PC-9 (cell line): ENCODE results near the gene TLR3.

ENCODE experiments used
- EZH2 ChIP-seq: fragments of 200-600 bp; sonication (generic); IDR thresholded peaks from 2 replicates; pipeline ENCODE4 v1.8.0; 2017; ENCODE audit warnings: antibody characterized with exemption, low read depth
- TF ChIP-seq, protein P1 (sequence below): fragments of 200-600 bp; sonication (generic); conservative IDR thresholded peaks from 2 replicates; pipeline ENCODE4 v1.6.1; 2017; ENCODE audit warnings: mixed run types, antibody characterized with exemption, mild to moderate bottlenecking, moderate library complexity

GRCh38 chr4:186082221-186082620 is 13.3 kb downstream of the TLR3 start:
- TF ChIP-seq, protein P1, sequence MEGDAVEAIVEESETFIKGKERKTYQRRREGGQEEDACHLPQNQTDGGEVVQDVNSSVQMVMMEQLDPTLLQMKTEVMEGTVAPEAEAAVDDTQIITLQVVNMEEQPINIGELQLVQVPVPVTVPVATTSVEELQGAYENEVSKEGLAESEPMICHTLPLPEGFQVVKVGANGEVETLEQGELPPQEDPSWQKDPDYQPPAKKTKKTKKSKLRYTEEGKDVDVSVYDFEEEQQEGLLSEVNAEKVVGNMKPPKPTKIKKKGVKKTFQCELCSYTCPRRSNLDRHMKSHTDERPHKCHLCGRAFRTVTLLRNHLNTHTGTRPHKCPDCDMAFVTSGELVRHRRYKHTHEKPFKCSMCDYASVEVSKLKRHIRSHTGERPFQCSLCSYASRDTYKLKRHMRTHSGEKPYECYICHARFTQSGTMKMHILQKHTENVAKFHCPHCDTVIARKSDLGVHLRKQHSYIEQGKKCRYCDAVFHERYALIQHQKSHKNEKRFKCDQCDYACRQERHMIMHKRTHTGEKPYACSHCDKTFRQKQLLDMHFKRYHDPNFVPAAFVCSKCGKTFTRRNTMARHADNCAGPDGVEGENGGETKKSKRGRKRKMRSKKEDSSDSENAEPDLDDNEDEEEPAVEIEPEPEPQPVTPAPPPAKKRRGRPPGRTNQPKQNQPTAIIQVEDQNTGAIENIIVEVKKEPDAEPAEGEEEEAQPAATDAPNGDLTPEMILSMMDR = no peak
- TF ChIP-seq EZH2 = no peak
